Stimulated activated CD8-positive, alpha-beta memory T cell treated with anti-CD3 and anti-CD28 coated beads, Interleukin-4, amount 100 ng/mL, for 24 hours (primary cell): Measurements from ENCODE around the gene LRSAM1.
"Not testable (repeated sequence)": the region's sequence is repeated elsewhere in the genome, so short reads cannot be mapped to it uniquely, and the experiment has no call there.

Experiments
- DNase-seq: peaks from one replicate; pipeline ENCODE4 v3.0.0-alpha.2; 2020; ENCODE audit warnings: low read depth

LRSAM1 gene

GRCh38 chr9:127458921-127459320 lies 7.6 kb downstream of the LRSAM1 start:
- no peak for DNase-seq

- DNase-seq: no peak
Observed at GRCh38 chr9:127463382-127463781, 12.1 kb downstream of the LRSAM1 start.

GRCh38 chr9:127463911-127464310 lies 12.6 kb downstream of the LRSAM1 start:
- DNase-seq: no peak

GRCh38 chr9:127466407-127466917 lies 15.2 kb downstream of the LRSAM1 start:
- not testable (repeated sequence) for DNase-seq

GRCh38 chr9:127467621-127468020 lies 16.3 kb downstream of the LRSAM1 start:
- no peak for DNase-seq

GRCh38 chr9:127470662-127471061 lies 19.4 kb downstream of the LRSAM1 start:
- DNase-seq: no peak

GRCh38 chr9:127473501-127473900 lies 22.2 kb downstream of the LRSAM1 start:
- no peak for DNase-seq

GRCh38 chr9:127473932-127474331 lies 22.6 kb downstream of the LRSAM1 start:
- no peak for DNase-seq

- no peak for DNase-seq
Observed at GRCh38 chr9:127474592-127474991, 23.3 kb downstream of the LRSAM1 start.

GRCh38 chr9:127479507-127480081 lies 28.3 kb downstream of the LRSAM1 start:
- no peak for DNase-seq

- no peak for DNase-seq
Observed at GRCh38 chr9:127482662-127483061, 31.4 kb downstream of the LRSAM1 start.

- no peak for DNase-seq
Observed at GRCh38 chr9:127485995-127486394, 34.7 kb downstream of the LRSAM1 start.

- DNase-seq: no peak
Observed at GRCh38 chr9:127488946-127489345, 37.6 kb downstream of the LRSAM1 start.

GRCh38 chr9:127489471-127490115 lies 38.3 kb downstream of the LRSAM1 start:
- no peak for DNase-seq

GRCh38 chr9:127490535-127491230 lies 39.4 kb downstream of the LRSAM1 start:
- no peak for DNase-seq

- DNase-seq: no peak
Observed at GRCh38 chr9:127491516-127491915, 40.2 kb downstream of the LRSAM1 start.

- no peak for DNase-seq
Observed at GRCh38 chr9:127492616-127493015, 41.3 kb downstream of the LRSAM1 start.

GRCh38 chr9:127493592-127494303 lies 42.4 kb downstream of the LRSAM1 start:
- no peak for DNase-seq

GRCh38 chr9:127494304-127494702 lies 43.0 kb downstream of the LRSAM1 start:
- DNase-seq: no peak

- DNase-seq: no peak
Observed at GRCh38 chr9:127495884-127496555, 44.7 kb downstream of the LRSAM1 start.

- no peak for DNase-seq
Observed at GRCh38 chr9:127496974-127497373, 45.7 kb downstream of the LRSAM1 start.
